NCI-H187 treated with DMSO at 0.1 percent for 48 hours (cell line): ENCODE data around the gene SFXN2.

Experiments used
- DNase-seq: peaks from one replicate; lab custom pipeline; 2025; lab: John Stamatoyannopoulos, UW

SFXN2 gene

DNA sequence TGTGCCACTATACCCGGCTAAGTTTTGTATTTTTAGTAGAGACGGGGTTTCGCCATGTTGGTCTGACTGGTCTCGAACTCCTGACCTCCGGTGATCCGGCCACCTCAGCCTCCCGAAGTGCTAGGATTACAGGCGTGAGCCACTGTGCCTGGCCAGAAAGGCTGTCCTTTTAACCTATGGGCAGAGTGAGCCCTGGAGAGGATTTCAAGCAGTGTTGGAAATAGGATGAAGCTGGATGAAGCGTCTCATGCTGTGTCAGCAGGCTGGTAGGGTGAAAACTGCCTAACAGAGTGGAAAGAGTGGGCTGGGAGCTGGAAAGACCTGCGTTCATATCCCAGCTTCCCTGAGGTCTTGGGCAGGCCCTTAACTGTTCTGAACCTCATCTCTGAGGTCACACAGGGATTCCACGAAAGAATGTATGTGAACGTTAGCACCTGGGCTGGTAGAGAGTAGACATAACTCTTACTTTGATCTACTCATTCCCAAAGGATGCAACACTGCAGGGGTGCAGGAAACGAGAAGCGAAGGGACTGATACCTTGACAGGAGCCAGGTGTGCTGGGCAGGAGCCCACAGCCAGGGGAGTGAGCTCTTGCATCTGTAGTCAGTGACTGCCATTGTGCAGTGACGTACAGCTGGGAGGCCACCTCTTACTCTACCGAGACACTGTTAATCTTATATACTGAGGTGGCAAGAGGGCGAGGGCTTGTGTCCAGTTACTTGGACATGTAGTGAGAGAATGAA lies 63.4 kb downstream of the SFXN2 start:
- no peak for DNase-seq

- no peak for DNase-seq
Measured at GRCh38 chr10:102778781-102779180, 64.3 kb downstream of the SFXN2 start.

- DNase-seq: no peak
Measured at GRCh38 chr10:102779680-102780526, 65.5 kb downstream of the SFXN2 start.

- no peak for DNase-seq
Measured at GRCh38 chr10:102780527-102780808, 66.0 kb downstream of the SFXN2 start.

DNA sequence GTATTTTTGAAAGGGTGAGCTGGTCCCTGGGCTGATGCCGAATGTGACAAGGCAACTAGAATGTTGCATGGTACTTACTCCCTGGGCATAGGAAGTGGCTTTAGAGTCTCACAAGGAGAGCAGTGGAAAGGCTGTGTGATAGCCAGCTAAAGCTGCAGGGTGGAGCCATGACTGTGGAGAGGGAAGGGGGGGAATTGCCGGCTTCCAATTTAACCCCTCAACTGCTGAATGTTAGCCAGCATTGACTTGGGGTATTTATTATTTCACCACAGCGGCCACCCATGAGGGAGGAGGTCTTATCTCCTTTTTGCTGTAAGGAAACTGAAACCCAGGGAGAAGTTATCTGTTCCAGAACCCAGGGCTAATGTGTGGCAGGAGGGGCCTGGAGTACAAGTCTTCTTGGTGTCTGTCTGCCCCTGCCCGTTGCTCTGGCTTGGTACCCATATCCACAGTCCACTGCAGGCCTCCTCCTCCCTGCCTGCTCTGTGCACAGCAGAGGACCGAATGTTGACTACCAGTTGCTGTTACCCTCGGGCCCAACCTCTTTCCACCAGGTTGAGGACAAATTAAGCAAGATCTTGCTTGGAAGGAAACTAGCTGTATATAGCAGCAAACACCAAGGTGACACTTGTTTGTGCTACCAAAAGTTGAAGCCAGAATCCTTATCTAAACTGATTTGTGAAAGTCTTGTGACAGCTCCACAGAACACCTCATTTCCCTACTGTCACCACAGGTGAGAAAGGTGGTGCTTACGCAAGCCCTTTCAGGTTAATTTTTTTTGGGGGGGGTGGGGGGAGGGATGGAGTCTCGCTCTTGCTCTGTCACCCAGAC lies 66.9 kb downstream of the SFXN2 start:
- no peak for DNase-seq

DNA sequence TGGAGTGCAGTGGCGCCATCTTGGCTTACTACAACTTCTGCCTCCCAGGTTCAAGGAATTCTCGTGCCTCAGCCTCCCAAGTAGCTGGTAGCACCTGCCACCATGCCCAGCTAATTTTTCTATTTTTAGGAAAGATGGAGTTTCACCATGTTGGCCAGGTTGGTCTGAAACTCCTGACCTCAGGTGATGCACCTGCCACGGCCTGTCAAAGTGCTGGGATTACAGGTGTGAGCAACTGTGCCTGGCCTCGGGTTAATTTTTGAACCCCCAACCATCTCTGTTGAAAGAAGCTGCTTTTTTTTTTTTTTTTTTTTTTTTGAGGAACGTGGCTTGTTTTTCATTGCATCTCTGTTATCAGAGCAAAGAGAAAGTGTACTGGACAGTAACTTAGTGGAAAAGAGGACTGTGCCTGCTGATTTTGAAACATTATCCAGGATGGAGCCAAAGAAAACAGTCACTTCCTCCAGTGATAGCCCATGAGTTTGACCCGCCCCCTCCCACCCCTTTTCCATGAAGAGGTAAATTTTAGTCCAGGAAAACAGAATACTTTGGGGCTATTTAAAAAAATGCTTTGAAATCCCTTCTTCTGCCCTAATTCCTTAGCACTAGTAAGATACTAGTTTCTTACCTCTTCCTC lies 67.6 kb downstream of the SFXN2 start:
- DNase-seq: no peak

DNA sequence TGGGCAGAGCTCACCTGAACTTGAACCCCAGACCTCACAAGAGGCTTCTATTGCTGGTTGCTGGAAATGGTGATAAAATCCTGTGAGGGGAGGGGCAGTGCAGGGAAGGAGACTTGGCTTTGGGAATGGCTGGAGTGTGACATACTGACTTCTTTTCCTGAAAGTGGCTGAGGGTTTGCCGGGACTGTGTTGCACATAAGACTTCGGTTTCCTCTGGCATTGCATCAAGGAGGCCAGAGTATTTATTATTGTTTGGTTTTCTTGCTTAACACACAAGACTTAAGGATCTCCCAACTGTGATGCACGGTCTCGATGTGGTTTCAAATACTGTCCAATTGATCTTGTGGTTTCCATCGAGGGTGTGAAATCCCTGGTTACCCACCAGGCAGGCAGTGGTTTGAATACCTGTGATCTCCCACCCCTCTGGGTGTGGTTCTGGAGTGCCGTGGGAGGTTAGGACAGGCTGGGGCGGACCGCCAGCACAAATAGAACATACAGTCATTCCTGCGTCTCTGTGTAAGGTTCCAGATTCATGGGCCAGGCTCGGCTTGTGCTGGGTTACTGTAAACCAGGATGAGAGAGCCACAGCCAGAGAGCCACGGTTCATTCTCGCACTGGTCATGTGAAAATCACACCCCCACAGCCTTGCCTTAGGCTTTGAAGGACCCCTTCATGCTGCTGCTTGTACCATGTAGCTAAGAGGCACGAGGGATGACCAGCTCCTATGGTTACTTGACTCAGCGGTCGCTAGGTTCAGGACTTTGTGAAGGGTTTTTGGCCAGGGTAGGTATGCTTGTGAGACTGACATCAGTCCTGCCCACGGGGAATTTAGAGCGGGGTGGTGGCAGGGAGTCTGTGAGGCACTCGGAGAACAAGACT lies 68.5 kb downstream of the SFXN2 start:
- no peak for DNase-seq

DNA sequence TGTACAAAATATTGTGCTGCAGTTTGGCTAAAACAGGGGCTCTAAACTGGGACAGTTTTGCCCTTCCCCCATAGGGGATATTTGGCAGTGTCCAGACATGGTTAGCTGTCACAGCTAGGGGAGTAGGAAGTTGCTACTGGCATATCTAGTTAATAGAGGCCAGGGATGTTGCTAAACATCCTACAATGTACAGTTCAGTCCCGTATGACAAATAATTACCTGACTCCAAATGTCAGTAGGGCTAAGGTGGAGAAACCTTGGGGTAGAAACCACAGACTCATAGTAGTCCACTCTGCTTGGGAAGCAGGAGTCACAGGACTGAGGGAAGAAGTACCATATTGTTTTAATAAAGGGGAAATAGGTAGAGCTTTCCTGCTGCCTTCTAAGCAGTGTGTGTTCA lies 69.1 kb downstream of the SFXN2 start:
- no peak for DNase-seq

DNA sequence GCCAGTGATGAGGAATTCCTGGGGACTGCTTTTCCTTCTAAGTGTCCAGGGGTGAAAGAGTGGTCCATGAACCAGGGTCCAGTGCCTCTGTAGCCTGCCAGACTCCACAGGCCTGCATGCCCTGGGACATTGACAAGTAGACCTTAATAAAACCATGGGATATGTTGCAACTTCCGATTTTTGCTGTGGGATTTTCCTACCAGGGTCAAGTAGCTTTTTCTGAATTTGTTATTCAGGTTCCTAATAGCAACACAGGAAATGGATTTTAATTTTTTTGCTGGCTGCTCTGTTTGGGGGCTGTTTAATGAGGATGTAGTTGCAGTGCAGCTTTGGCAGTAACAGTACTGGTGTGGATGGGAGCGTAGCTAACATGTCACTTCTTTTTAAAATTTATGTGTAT lies 71.4 kb downstream of the SFXN2 start:
- DNase-seq: no peak

DNA sequence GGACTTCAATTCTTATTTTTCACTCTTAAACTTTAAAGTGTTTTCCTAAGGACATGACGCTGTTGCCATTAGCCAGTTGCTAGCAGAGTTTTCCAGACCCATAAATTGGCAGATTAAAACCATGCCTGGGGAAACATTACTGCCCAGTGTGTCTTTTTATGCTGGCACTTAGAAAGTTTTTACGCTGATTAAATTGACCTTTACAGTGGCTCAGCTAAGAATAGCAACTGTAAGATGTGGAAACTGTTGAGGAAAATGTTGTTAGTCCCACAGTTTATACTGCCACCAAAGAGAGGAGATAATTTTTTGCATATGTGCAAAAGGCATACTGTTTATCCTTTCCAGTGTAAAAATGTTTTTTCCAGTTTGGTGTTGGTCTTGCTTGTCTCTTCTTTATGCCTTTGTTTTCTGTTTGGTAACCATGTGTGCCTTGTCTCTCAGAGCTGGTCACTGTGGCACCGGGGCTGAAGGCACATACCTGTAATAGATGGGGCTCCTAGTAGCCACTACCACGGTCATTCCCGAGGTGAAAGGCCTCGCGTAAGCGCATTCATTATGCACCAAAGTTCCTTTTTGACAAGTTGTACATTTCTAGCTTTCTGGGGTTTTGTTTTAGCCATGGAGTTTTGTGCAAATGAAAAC lies 77.4 kb downstream of the SFXN2 start:
- no peak for DNase-seq
